NCI-H82 (cell line): ENCODE measurements around the gene PDLIM7.

Experiments
- DNase-seq: peaks from one replicate; lab custom pipeline; 2025; lab: John Stamatoyannopoulos, UW

Gene PDLIM7

GRCh38 chr5:177473443-177474001 lies 23.9 kb downstream of the PDLIM7 start, which contains the start of gene DBN1:
DBN1 (minus strand) TSS chr5:177473634; CDS start chr5:177473521, 113 bp downstream.
- DNase-seq: peak; percentile 77

- DNase-seq: peak; percentile 82
Observed at GRCh38 chr5:177472460-177473442, 24.7 kb downstream of the PDLIM7 start.

GRCh38 chr5:177471610-177472356 lies 25.6 kb downstream of the PDLIM7 start:
- DNase-seq: no peak

GRCh38 chr5:177470759-177471536 lies 26.5 kb downstream of the PDLIM7 start:
- DNase-seq: no peak

- peak; percentile 27 for DNase-seq
Observed at GRCh38 chr5:177469750-177470525, 27.5 kb downstream of the PDLIM7 start.

GRCh38 chr5:177468685-177469628 lies 28.4 kb downstream of the PDLIM7 start:
- no peak for DNase-seq

GRCh38 chr5:177468329-177468684 lies 29.1 kb downstream of the PDLIM7 start:
- no peak for DNase-seq

- no peak for DNase-seq
Observed at GRCh38 chr5:177467436-177467835, 30.0 kb downstream of the PDLIM7 start.

- no peak for DNase-seq
Observed at GRCh38 chr5:177466861-177467260, 30.5 kb downstream of the PDLIM7 start.

- no peak for DNase-seq
Observed at GRCh38 chr5:177465044-177465443, 32.4 kb downstream of the PDLIM7 start.

- no peak for DNase-seq
Observed at GRCh38 chr5:177462021-177462670, 35.3 kb downstream of the PDLIM7 start.

GRCh38 chr5:177459819-177460628 lies 37.4 kb downstream of the PDLIM7 start:
- no peak for DNase-seq

- DNase-seq: no peak
Observed at GRCh38 chr5:177459357-177459756, 38.0 kb downstream of the PDLIM7 start.

GRCh38 chr5:177458912-177459350 lies 38.5 kb downstream of the PDLIM7 start:
- peak; percentile 39 for DNase-seq

GRCh38 chr5:177457852-177458681 lies 39.3 kb downstream of the PDLIM7 start:
- DNase-seq: no peak

- DNase-seq: peak; percentile 98
Observed at GRCh38 chr5:177456976-177457851, 40.2 kb downstream of the PDLIM7 start.
